GM12878 (cell line): ENCODE data around the gene CDC14B.

ENCODE experiments used
- BRCA1 ChIP-seq: IDR thresholded peaks from 2 replicates; pipeline ENCODE4 v1.6.1; 2011; ENCODE audit warnings: low read depth, low read length, improper control_type of control experiment
- CBX3 ChIP-seq: fragments of 200-600 bp; sonication (generic); IDR thresholded peaks from 2 replicates; pipeline ENCODE4 v1.6.1; 2016; ENCODE audit warnings: low read depth, borderline replicate concordance
- CTCF ChIP-seq, 3 experiments: IDR thresholded peaks in 2 of 3; conservative IDR thresholded peaks in 1 of 3; 2 replicates each; pipeline ENCODE4 v1.5.1; 2011; ENCODE audit warnings: low read depth in 3 of 3, low read length in 3 of 3, mild to moderate bottlenecking in 3 of 3, control low read depth in 2 of 3, moderate library complexity in 2 of 3, inconsistent platforms in 1 of 3, mixed read lengths in 1 of 3; ENCODE audit not compliant: control insufficient read depth in 2 of 3, insufficient read depth in 1 of 3; ENCODE audit errors: extremely low read depth in 1 of 3
- GATAD2B ChIP-seq: fragments of 450-650 bp; conservative IDR thresholded peaks from 2 replicates; pipeline ENCODE4 v1.6.1; 2017; ENCODE audit warnings: low read depth, mild to moderate bottlenecking, moderate library complexity
- JUND ChIP-seq: IDR thresholded peaks from 2 replicates; pipeline ENCODE4 v1.6.1; 2012; ENCODE audit warnings: low read depth, mild to moderate bottlenecking, low read length, improper control_type of control experiment, moderate library complexity
- PAX8 ChIP-seq: fragments of 450-650 bp; IDR thresholded peaks from 2 replicates; pipeline ENCODE4 v1.6.1; 2017; ENCODE audit warnings: mild to moderate bottlenecking, moderate library complexity
- POLR2A ChIP-seq: IDR thresholded peaks from 2 replicates; pipeline ENCODE4 v1.6.1; 2011; ENCODE audit warnings: low read depth, mild to moderate bottlenecking, low read length
- POLR2AphosphoS5 ChIP-seq: IDR thresholded peaks from 2 replicates; pipeline ENCODE4 v1.6.1; 2011; ENCODE audit warnings: mild to moderate bottlenecking, low read length, inconsistent platforms
- RB1 ChIP-seq: fragments of 450-650 bp; formaldehyde crosslinking; IDR thresholded peaks from 2 replicates; pipeline ENCODE4 v1.6.1; 2017; ENCODE audit warnings: mild to moderate bottlenecking, borderline replicate concordance
- SRF ChIP-seq, 2 experiments: IDR thresholded peaks; 2 replicates each; pipeline ENCODE4 v1.6.1; 2011; ENCODE audit warnings: low read depth in 2 of 2, low read length in 2 of 2, mild to moderate bottlenecking in 1 of 2, moderate library complexity in 1 of 2
- ZSCAN29 ChIP-seq: fragments of 450-650 bp; IDR thresholded peaks from 2 replicates; pipeline ENCODE4 v1.6.1; 2017; ENCODE audit warnings: mild to moderate bottlenecking, moderate library complexity

DNA sequence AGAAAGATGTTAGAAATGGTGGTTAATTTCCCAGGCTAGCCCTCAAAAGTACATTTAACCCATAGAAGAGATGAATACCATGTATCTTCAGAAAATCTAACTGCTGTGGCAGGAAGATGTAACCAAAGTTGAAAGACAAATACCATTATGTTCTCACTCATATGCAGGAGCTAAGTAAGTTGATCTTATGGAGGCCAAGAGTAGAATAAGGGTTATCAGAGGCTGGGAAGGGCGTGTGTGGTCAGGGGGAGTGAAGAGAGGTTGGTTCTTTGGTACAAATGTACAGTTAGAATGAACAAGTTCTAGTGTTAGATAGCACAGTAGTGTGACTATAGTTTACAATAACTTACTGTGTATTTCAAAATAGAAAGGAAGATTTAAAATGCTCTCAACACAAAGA is 61.7 kb downstream of the CDC14B start:
- TF ChIP-seq CTCF (IDR thresholded peaks at IDR 0.05 in 2 of 3, conservative IDR thresholded peaks at IDR 0.05 in 1 of 3; ENCODE audit: control insufficient read depth in 2 of 3, extremely low read depth in 1 of 3, insufficient read depth in 1 of 3, low read depth in 3 of 3, low read length in 3 of 3) (no peak), PAX8 (no peak), POLR2AphosphoS5 (no peak), BRCA1 (no peak), RB1 (no peak), ZSCAN29 (no peak), GATAD2B (no peak), JUND (no peak), SRF (IDR thresholded peaks at IDR 0.05; ENCODE audit: low read depth in 2 of 2, low read length in 2 of 2) (no peak), POLR2A (no peak), CBX3 (no peak)
